Measurements from ENCODE around the gene ILK. TPM values are rescaled to one million over a fixed set of nuclear protein-coding genes. Genes with fewer than 3 reads are reported as not detected.

The ILK gene
- total RNA-seq, 2 experiments from 2014 or later = 64.8 to 80.3 TPM

GRCh38 chr11:6574816-6575715 lies 28.5 kb upstream of the ILK start:
- DNase-seq (ENCODE audit: low spot score) = no peak
- POLR2A ChIA-PET = interaction anchor here (1.0 kb wide), 1 partner anchor 21 kb away, joined by 3 read pairs; no protein-coding TSS in a partner anchor
- Histone ChIP-seq H3K4me3 (ENCODE audit: low read depth, low read length, poor library complexity, severe bottlenecking) (no peak overlapping the region), H2AFZ (ENCODE audit: low read length) (no peak overlapping the region), H3K79me2 (ENCODE audit: insufficient read depth, low read depth, low read length) (no peaks in the 10 kb centered on the region), H3K4me1 (ENCODE audit: insufficient read depth, low read length, poor library complexity, severe bottlenecking) (no peaks in the 10 kb centered on the region), H3K9me3 (ENCODE audit: low read length) (no peaks in the 10 kb centered on the region), H3K27ac (ENCODE audit: low read depth, low read length, poor library complexity, severe bottlenecking) (no peak overlapping the region), H3K4me2 (ENCODE audit: low read length) (no peak overlapping the region), H4K20me1 (ENCODE audit: insufficient read depth, low read length) (no peaks in the 10 kb centered on the region), H3K9me2 (ENCODE audit: insufficient read depth, low read length) (no peaks in the 10 kb centered on the region), H3K36me3 (ENCODE audit: insufficient read depth, low read length) (no peaks in the 10 kb centered on the region)
- no TSS peak for BruUV-seq (replicated peaks)
- TF ChIP-seq CTCF (conservative IDR thresholded peaks at IDR 0.05; ENCODE audit: low read length) = no peak
- TF ChIP-seq EZH2phosphoT487 (IDR thresholded peaks at IDR 0.05; ENCODE audit: borderline replicate concordance, low read depth, low read length) = no peak
- intact Hi-C loops (cut with micrococcal nuclease; ENCODE audit: unreplicated experiment) = no loop called here
- CTCF ChIA-PET (ENCODE audit: unreplicated experiment) = interaction anchor here (0.6 kb wide), 1 partner anchor 113 kb away, joined by 3 read pairs; no protein-coding TSS in a partner anchor

- Histone ChIP-seq H3K4me1 (ENCODE audit: insufficient read depth, low read length, poor library complexity, severe bottlenecking) (no peaks in the 10 kb centered on the region), H2AFZ (ENCODE audit: low read length) (no peak overlapping the region), H3K9me2 (ENCODE audit: insufficient read depth, low read length) (no peaks in the 10 kb centered on the region), H3K4me3 (ENCODE audit: low read depth, low read length, poor library complexity, severe bottlenecking) (no peak overlapping the region), H3K27ac (ENCODE audit: low read depth, low read length, poor library complexity, severe bottlenecking) (no peak overlapping the region), H3K9me3 (ENCODE audit: low read length) (no peaks in the 10 kb centered on the region), H3K79me2 (ENCODE audit: insufficient read depth, low read depth, low read length) (no peaks in the 10 kb centered on the region), H3K4me2 (ENCODE audit: low read length) (no peak overlapping the region), H4K20me1 (ENCODE audit: insufficient read depth, low read length) (no peaks in the 10 kb centered on the region), H3K36me3 (ENCODE audit: insufficient read depth, low read length) (no peaks in the 10 kb centered on the region; the same call in 1 of the 2 replicates)
- intact Hi-C loops (cut with micrococcal nuclease; ENCODE audit: unreplicated experiment) = no loop called here
- ChIA-PET POLR2A (no interaction called here), CTCF (ENCODE audit: unreplicated experiment) (no interaction called here)
- TF ChIP-seq EZH2phosphoT487 (IDR thresholded peaks at IDR 0.05; ENCODE audit: borderline replicate concordance, low read depth, low read length) = no peak
- TF ChIP-seq CTCF (conservative IDR thresholded peaks at IDR 0.05; ENCODE audit: low read length) = no peak
- DNase-seq (ENCODE audit: low spot score) = no peak
- BruUV-seq (replicated peaks) = no TSS peak
Measured at GRCh38 chr11:6576471-6577373, 26.9 kb upstream of the ILK start.
